PC-3 (cell line): ENCODE results near the gene CPSF4.

ENCODE experiments used
- EZH2 ChIP-seq: fragments of 300-600 bp; sonication (generic); IDR thresholded peaks from one replicate; pipeline ENCODE4 v1.6.1; 2017; ENCODE audit warnings: antibody characterized with exemption, mild to moderate bottlenecking, low read length; ENCODE audit not compliant: unreplicated experiment
- TF ChIP-seq, protein P1 (sequence below): fragments of 300-600 bp; sonication (generic); conservative IDR thresholded peaks from 2 replicates; pipeline ENCODE4 v1.5.1; 2017; ENCODE audit warnings: antibody characterized with exemption, low read depth, mild to moderate bottlenecking, low read length

- TF ChIP-seq, protein P1, sequence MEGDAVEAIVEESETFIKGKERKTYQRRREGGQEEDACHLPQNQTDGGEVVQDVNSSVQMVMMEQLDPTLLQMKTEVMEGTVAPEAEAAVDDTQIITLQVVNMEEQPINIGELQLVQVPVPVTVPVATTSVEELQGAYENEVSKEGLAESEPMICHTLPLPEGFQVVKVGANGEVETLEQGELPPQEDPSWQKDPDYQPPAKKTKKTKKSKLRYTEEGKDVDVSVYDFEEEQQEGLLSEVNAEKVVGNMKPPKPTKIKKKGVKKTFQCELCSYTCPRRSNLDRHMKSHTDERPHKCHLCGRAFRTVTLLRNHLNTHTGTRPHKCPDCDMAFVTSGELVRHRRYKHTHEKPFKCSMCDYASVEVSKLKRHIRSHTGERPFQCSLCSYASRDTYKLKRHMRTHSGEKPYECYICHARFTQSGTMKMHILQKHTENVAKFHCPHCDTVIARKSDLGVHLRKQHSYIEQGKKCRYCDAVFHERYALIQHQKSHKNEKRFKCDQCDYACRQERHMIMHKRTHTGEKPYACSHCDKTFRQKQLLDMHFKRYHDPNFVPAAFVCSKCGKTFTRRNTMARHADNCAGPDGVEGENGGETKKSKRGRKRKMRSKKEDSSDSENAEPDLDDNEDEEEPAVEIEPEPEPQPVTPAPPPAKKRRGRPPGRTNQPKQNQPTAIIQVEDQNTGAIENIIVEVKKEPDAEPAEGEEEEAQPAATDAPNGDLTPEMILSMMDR = 0 out of 2 replicates have a peak, but pooled peaks have one; percentile 19
- TF ChIP-seq EZH2 = no peak
These were observed 22.5 kb downstream of the CPSF4 start for GRCh38 chr7:99461221-99461620.
